Right cardiac atrium (tissue), 5 donors: Measurements from ENCODE around the gene ATG7. TPM values are rescaled to one million over a fixed set of nuclear protein-coding genes. Genes with fewer than 3 reads are reported as not detected.
A peak's percentile ranks its signal among the peaks of the same experiment; 100 is the strongest.

Experiments used
- ATAC-seq, 2 donors: fragments of 200-7000 bp; cut with Tn5 transposase; one replicate each; pipeline versions ENCODE4 v1.8.0 to v1.9.1; 2020; ENCODE audit warnings: moderate library complexity in 2 of 2, mild to moderate bottlenecking in 1 of 2
- DNase-seq, 3 donors: peaks; one replicate each; pipeline ENCODE4 v3.0.0-alpha.2; 2020
- H3K27ac ChIP-seq: one replicate; pipeline ENCODE4 v1.5.1; 2013; ENCODE audit warnings: mild to moderate bottlenecking, low read length, control low read depth, moderate library complexity
- H3K27me3 ChIP-seq: one replicate; pipeline ENCODE4 v1.6.1; 2013; ENCODE audit not compliant: control insufficient read depth, insufficient read depth
- H3K4me1 ChIP-seq: one replicate; pipeline ENCODE4 v1.6.1; 2013; ENCODE audit warnings: low read length; ENCODE audit not compliant: control insufficient read depth, insufficient read depth
- H3K4me3 ChIP-seq: one replicate; pipeline ENCODE4 v1.5.1; 2013; ENCODE audit warnings: low read length, control low read depth
- H3K9me3 ChIP-seq: one replicate; pipeline ENCODE4 v1.6.1; 2013; ENCODE audit warnings: low read length; ENCODE audit not compliant: control insufficient read depth
- WGBS: extraction: QIAGEN DNeasy Blood & Tissue Kit; methylation state at CpG from one replicate; pipeline ENCODE4 v1.1.7; 2013; 5-methylcytosine and 5-hydroxymethylcytosine counted together
- intact Hi-C, 4 donors: fragments of 100-400 bp; cut with DNase I; formaldehyde crosslinking; loops; one replicate each; pipeline versions ENCODE4 v1.11.0 to v1.14.0; 2022 to 2023
- polyA plus RNA-seq: library from polyadenylated mRNA; stranded (reverse); fragments of 200-250 nt; gene quantifications from one replicate; pipeline ENCODE4 v1.2.3, GENCODE V29; 2013
- total RNA-seq, 4 donors: library from RNA; stranded (reverse); fragmentation: NEBNext Ultra II Directional; extraction: Animal tissue kit (Norgen Biotek cat#: 25700); gene quantifications; one replicate each; pipeline ENCODE4 v1.2.1, GENCODE V29; 2021
- donor health status: healthy with polysubstance abuse.
- donor health status: DM: no; HTN: yes; CAD: no.
- donor health status: DM: no; HTN: no; CAD: no.
- donor health status: DM: no; HTN: yes; CAD: no; lungs with severe emphysema.
- donor health status: DM: yes; HTN: yes; CAD: no.

ATG7 gene
- total and polyA plus RNA-seq, 5 donors: 5.9 to 22.3 (median 19.6) TPM

GRCh38 chr3:11556851-11557644 is 284.9 kb downstream of the ATG7 start:
- intact Hi-C loops: no loop called here
- ATAC-seq (peak in 1 of 2 donors; percentile 8), DNase-seq (peak; percentile 65 to 85 (median 71))
- H3K27ac ChIP-seq: no peak overlapping the region
- no peaks in the 10 kb centered on the region for H3K27me3 ChIP-seq
- no peaks in the 10 kb centered on the region for H3K9me3 ChIP-seq
- no peak overlapping the region for H3K4me3 ChIP-seq
- H3K4me1 ChIP-seq: peaks cover 39% of the 10 kb centered on the region
- WGBS: 45% methylated on average over 16 of the region's 16 CpGs

- intact Hi-C loops: no loop called here
- DNase-seq (peak in 1 of 3 donors; percentile 48), ATAC-seq (no peak)
- WGBS: 64% methylated on average over 13 of the region's 13 CpGs
- no peak overlapping the region for H3K4me3 ChIP-seq
- peaks cover 44% of the 10 kb centered on the region for H3K4me1 ChIP-seq
- H3K9me3 ChIP-seq: no peaks in the 10 kb centered on the region
- no peaks in the 10 kb centered on the region for H3K27me3 ChIP-seq
- H3K27ac ChIP-seq: no peak overlapping the region
Observed at GRCh38 chr3:11558002-11558401, 285.8 kb downstream of the ATG7 start.

- no peak overlapping the region for H3K27ac ChIP-seq
- ATAC-seq (no peak), DNase-seq (peak in 1 of 3 donors; percentile 66)
- no peak overlapping the region for H3K4me3 ChIP-seq
- peaks cover 40% of the 10 kb centered on the region for H3K4me1 ChIP-seq
- intact Hi-C loops: no loop called here
- no peaks in the 10 kb centered on the region for H3K9me3 ChIP-seq
- no peaks in the 10 kb centered on the region for H3K27me3 ChIP-seq
- 73% methylated on average over 17 of the region's 17 CpGs for WGBS
Observed at GRCh38 chr3:11558411-11558903, 286.3 kb downstream of the ATG7 start.

- WGBS: 79% methylated on average over 37 of the region's 37 CpGs
- H3K9me3 ChIP-seq: no peaks in the 10 kb centered on the region
- peaks cover 34% of the 10 kb centered on the region for H3K4me1 ChIP-seq
- intact Hi-C loops: no loop called here
- H3K27me3 ChIP-seq: no peaks in the 10 kb centered on the region
- H3K27ac ChIP-seq: peak overlapping the region; percentile 10
- ATAC-seq: peak; percentile 6 to 20
- DNase-seq: peak in 1 of 3 donors; percentile 68
- no peak overlapping the region for H3K4me3 ChIP-seq
Observed at GRCh38 chr3:11558918-11559815, 287.0 kb downstream of the ATG7 start.

- WGBS: 37% methylated on average over 15 of the region's 15 CpGs
- no peaks in the 10 kb centered on the region for H3K9me3 ChIP-seq
- H3K4me3 ChIP-seq: no peak overlapping the region
- peak overlapping the region; percentile 51 for H3K27ac ChIP-seq
- intact Hi-C loops: loop anchor here in 2 of 4 donors (5.0 kb wide), 1 partner anchor 82 kb away; the partner anchor contains the start of gene VGLL4 (in 2 of the 2)
- DNase-seq: peak in 2 of 3 donors; percentile 73 to 74
- no peaks in the 10 kb centered on the region for H3K27me3 ChIP-seq
- peak; percentile 16 to 31 for ATAC-seq
- peaks cover 35% of the 10 kb centered on the region for H3K4me1 ChIP-seq
Observed at GRCh38 chr3:11559816-11560633, 287.8 kb downstream of the ATG7 start.

GRCh38 chr3:11560746-11561145 is 288.5 kb downstream of the ATG7 start:
- Histone ChIP-seq H3K9me3 (no peaks in the 10 kb centered on the region), H3K4me3 (no peak overlapping the region), H3K27me3 (no peaks in the 10 kb centered on the region), H3K4me1 (peaks cover 35% of the 10 kb centered on the region), H3K27ac (peak overlapping the region; percentile 51)
- DNase-seq: peak in 2 of 3 donors; percentile 38 to 56
- peak in 1 of 2 donors; percentile 5 for ATAC-seq
- intact Hi-C loops: loop anchor here in 2 of 4 donors (5.0 kb wide), 1 partner anchor 82 kb away; the partner anchor contains the start of gene VGLL4 (in 2 of the 2)
- 68% methylated on average over 12 of the region's 12 CpGs for WGBS

- 76% methylated on average over 17 of the region's 17 CpGs for WGBS
- Histone ChIP-seq H3K4me1 (peaks cover 33% of the 10 kb centered on the region), H3K9me3 (no peaks in the 10 kb centered on the region), H3K27ac (peak overlapping the region; percentile 23), H3K27me3 (no peaks in the 10 kb centered on the region), H3K4me3 (no peak overlapping the region)
- intact Hi-C loops: loop anchor here in 2 of 4 donors (5.0 kb wide), 1 partner anchor 80 kb away; the partner anchor contains the start of gene VGLL4 (in 2 of the 2)
- ATAC-seq: no peak
- peak in 1 of 3 donors; percentile 40 for DNase-seq
Observed at GRCh38 chr3:11562277-11562881, 290.2 kb downstream of the ATG7 start.

GRCh38 chr3:11563159-11563864 is 291.1 kb downstream of the ATG7 start:
- WGBS: 91% methylated on average over 16 of the region's 16 CpGs
- no peak overlapping the region for H3K4me3 ChIP-seq
- peak in 1 of 3 donors; percentile 31 for DNase-seq

GRCh38 chr3:11563865-11564185 is 291.6 kb downstream of the ATG7 start:
- Histone ChIP-seq H3K4me3 (no peak overlapping the region), H3K4me1 (peaks cover 40% of the 10 kb centered on the region), H3K27me3 (no peaks in the 10 kb centered on the region), H3K27ac (no peak overlapping the region), H3K9me3 (no peaks in the 10 kb centered on the region)
- DNase-seq: no peak
- intact Hi-C loops: loop anchor here in 2 of 4 donors (5.0 kb wide), 1 partner anchor 78 kb away; the partner anchor contains the start of gene VGLL4 (in 2 of the 2)
- WGBS: 85% methylated on average over 7 of the region's 7 CpGs
- no peak for ATAC-seq

More at GRCh38 chr3:11563159-11563864, 291.1 kb downstream of the ATG7 start:
- intact Hi-C loops: loop anchor here in 2 of 4 donors (5.0 kb wide), 1 partner anchor 79 kb away; the partner anchor contains the start of gene VGLL4 (in 2 of the 2)
- no peak for ATAC-seq
- Histone ChIP-seq H3K4me1 (peaks cover 37% of the 10 kb centered on the region), H3K9me3 (no peaks in the 10 kb centered on the region), H3K27me3 (no peaks in the 10 kb centered on the region), H3K27ac (no peak overlapping the region)
